Measurements from ENCODE around the gene ARHGAP6.

The ARHGAP6 gene

DNA sequence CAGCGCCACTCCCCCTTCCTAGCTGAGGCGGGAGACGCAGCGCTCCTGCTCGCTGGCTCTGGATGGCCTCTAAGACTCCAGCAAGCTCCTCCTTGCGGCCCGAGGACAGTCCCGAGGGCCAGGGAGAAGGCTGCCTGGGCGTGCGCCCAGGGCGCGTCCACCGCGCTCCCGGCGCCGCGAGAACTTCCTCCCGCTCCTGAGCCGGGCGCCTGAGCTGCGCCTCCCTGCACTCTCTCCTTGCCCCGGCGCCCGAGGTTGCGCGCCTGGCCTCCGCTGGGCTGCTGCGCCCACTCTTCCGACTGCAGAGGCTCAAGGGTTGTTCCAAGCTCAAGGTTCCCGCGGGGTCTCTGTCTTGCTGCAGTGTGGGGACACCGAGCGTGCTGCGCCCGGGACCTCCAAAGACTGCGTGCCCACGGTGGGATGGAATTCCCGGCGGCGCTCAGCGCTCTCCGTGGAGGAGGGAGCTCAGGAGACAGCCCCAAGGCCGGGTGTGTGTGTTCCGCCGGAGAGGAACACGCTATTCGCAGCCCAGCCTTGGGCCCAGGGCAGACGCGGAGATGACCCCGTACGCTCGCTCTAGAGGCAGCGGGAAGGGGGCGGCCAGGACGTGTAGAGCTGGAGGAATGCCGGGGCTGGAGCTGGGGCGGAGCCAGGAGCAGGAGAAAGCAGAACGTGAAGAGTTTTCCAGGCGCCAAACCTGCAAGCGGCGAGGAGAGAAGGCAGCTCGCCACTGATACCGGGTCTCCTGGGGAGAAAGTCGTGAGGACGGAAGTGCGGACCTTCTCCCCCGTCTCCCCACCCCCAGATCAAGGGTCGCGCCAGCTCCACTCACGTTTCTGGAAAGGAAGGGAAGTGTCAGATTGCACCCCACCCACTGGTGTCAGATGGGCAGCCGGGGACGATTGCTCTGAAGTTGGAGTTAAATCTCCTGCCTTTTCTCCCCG is at the start of gene ARHGAP6:
TSS of gene ARHGAP6 (minus strand) at position 753 of the 944 bp plus-strand sequence. CDS start 1,092 bp downstream, outside the sequence.
- no peak for DNase-seq

GRCh38 chrX:11704725-11705495 is 39.2 kb upstream of the ARHGAP6 start:
- no peak for DNase-seq

- no peak for DNase-seq
These were observed 38.1 kb upstream of the ARHGAP6 start for GRCh38 chrX:11703855-11704254.

GRCh38 chrX:11702965-11703631 is 37.4 kb upstream of the ARHGAP6 start:
- DNase-seq, result no peak

- no peak for DNase-seq
These were observed 36.7 kb upstream of the ARHGAP6 start for GRCh38 chrX:11702420-11702819.

- DNase-seq, result no peak
These were observed 33.0 kb upstream of the ARHGAP6 start for GRCh38 chrX:11698702-11699101.

- no peak for DNase-seq
These were observed 22.5 kb upstream of the ARHGAP6 start for GRCh38 chrX:11688201-11688600.

DNA sequence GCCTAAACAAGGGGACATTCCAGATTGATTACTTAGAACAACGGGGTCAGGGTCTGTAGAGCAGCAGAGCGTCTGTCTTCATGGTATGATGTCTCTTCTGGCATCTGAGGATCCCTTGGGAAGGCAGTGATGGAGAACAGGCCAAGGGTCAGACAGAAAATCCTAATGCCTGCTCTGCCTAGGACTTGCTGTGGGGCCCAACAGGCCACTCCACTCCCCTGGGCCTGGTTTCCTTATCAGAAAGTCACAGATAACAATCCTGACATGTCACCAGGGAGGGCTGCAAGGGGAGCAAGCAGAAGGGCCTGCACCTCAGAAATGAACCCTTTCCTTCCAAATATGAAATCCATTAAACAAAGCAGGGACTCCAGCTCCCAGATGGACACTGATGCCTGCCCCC is 21.4 kb upstream of the ARHGAP6 start:
- DNase-seq, result no peak

GRCh38 chrX:11683057-11683456 is 17.3 kb upstream of the ARHGAP6 start:
- DNase-seq, result no peak

DNA sequence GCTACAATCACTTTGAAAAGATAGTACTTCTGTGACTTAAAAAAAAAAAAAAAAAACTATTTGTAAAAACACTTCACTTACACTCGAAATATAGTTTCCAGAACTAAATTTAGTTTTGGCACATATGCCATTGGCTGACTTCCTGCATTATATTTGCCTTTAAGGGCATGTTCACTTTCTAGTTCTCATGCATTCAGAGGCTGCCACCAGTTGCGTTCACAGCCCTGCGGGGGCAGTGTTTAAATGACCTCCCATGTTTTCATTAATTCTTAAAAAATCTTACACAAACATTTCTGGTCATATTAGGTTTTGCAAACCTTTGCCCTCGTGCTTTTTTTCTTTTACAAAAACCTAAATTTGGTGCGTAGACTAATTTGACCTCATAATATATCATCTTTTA is 12.4 kb upstream of the ARHGAP6 start:
- DNase-seq, result no peak

GRCh38 chrX:11672213-11672612 is 6.5 kb upstream of the ARHGAP6 start:
- DNase-seq, result no peak

- DNase-seq, result no peak
These were observed 4.6 kb upstream of the ARHGAP6 start for GRCh38 chrX:11670316-11670715.

- no peak for DNase-seq
These were observed 1.4 kb upstream of the ARHGAP6 start for GRCh38 chrX:11666952-11667685.

DNA sequence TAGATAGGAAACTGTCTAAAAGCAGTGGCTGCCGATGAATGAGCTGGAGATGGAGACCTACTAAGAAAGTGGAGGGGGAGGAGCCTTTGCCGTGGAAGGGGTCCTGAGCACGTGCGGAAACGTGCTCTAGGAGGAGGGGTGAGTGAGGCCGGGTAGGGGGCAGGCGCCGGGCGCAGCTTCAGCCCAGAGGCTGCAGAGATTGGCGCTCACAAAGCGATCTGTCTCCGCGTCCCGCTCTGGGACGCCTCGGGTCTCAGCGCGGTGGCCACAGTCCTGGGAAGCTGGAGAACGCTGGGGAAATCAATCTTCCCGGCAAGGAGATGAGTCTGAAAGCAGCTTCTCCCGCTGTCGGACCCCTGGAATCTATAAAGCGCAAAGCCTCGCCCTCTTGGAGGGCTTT is 444 bp upstream of the ARHGAP6 start:
- DNase-seq, result no peak

DNA sequence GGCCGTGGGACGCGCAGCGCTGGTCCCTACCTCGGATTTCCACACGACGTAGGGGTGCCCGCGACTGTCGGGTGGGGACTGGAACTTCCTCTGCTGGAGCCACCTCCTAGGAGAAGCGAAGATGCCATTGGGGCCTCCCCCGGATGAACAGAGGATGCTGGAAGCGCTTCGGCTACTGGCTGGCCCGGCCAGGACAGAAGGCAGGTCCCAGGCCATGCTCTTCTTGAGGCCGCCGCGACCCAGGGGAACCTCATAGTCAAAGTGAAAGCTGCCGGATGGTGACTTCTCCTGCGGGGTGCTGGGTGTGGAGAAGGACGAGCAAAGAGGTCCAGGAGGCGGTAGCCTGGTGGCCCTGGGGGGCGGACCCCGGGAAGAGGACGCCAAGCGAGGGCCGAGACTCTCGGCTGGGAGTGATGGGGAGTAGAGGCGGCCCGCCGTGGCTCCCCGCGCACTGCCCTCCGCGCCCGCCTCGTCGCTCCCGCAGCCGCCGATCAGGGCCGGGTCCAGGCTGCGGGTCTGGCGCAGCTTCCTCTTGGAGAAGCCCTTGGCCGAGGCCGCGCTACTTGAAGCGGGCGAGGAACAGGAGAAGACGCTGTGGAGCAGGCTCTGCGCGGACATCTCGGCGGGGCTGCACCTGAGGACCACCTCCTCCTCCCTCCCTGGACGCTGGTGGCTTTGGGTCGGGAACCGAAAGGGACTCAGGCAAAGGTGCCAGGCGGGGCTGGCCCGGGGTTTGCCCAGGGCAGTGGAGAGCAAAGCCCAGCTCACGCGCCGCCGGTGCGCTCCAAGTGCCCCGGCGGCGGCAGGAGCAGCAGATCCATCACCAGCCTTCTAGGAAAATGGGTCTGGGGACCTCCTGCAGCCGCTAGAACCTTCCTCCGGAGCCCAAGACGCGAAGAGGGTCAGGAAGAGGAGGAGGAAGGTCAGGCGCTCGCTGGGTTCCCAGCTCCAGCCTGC is 1.2 kb downstream of the ARHGAP6 start:
- no peak for DNase-seq

GRCh38 chrX:11663875-11664210 is 1.9 kb downstream of the ARHGAP6 start:
- DNase-seq, result no peak

DNA sequence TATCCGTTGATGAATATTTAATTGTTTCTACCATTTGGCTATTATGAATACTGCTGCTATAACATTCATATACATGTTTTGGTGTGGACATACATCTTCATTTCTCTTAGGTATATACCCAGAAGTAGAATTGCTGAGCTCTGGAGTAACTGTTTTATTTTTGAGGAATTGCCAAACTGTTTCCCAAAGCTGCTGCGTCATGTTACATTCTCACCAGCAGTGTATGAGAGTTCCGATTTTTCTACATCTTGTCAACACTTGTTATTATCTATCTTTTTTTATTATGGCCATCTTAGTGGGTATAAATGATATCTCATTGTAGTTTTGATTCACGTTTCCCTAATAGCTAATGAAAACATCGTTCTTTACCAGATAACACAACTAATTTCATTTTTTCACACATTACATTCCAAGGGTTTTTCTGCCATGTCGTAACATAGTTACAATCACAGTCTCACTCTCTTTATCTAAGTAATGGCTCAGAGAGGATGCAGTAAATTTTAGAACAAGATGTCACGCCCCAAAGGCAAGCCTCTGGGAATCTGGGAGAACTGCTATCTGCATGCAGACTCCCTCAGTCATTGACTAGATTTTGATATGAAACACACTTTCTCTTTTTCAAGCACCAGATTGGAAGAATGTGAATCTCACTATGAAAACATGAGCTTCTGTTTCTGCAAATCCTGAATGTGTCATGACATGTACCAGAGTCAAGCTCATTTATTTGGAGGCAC is 10.3 kb downstream of the ARHGAP6 start:
- no peak for DNase-seq

DNA sequence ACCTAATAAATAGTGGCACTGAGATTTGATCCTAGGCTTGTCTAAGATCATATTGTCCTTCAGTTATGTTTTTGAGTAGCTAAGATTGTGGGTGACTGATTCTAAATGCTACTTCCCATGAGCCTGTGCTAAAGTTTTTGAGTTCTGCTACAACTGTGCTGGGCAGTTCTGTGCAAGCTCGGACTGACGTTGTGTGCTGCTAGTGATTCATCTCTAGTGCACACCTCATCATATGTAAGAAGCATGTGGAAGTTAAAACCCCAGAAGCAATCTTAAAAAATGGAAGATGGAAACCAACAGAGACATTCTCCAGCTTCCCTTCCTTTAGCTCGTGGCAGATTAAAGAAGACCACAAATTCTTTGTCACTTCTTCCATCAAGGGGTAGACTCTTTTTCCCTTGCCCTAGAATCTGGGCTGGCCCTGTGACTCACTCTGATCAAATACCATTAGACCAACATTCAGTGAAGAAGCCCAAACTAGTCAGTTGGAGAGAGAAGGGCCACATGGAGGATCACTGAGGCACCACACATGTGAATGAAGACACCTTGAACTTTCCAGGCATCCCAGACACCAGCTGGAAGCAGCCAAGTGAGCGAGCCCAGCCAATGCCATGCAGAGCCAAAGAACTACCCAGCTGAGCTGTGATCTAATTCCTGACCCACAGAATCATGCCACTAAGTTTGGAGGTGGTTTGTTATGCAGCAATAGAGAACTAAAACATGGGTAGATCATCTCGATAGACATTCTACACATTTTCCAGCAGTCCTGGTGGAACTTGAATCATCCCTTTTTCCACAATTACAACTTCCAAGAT is 16.8 kb downstream of the ARHGAP6 start:
- DNase-seq, result no peak

GRCh38 chrX:11647138-11647537 is 18.6 kb downstream of the ARHGAP6 start:
- no peak for DNase-seq
